ENCODE data around the gene ZSWIM2. TPM values are rescaled to one million over a fixed set of nuclear protein-coding genes. Genes with fewer than 3 reads are reported as not detected.

Gene ZSWIM2
- not detected in 2 replicates for total RNA-seq

GRCh38 chr2:186848873-186849578 is at the start of gene ZSWIM2:
TSS of gene ZSWIM2 (minus strand) at chr2:186849170. CDS start at chr2:186849130, 40 bp downstream.

Other genes starting within 250 kb of the ZSWIM2 start
- gene FAM171B, start 155.1 kb downstream of the ZSWIM2 start, total RNA-seq: 3.1 and 4.3 TPM in 2 replicates